Measurements from ENCODE around the gene DNAJB12. TPM values are rescaled to one million over a fixed set of nuclear protein-coding genes. Genes with fewer than 3 reads are reported as not detected.

The DNAJB12 gene
- total RNA-seq, 1 donor from 2014 or later, result 29.7 TPM

GRCh38 chr10:72316748-72317435, 37.8 kb downstream of the DNAJB12 start:
- DNase-seq (ENCODE audit: extremely low spot score in 2 of 2), result peak in 1 of 2 donors; percentile 89
- Histone ChIP-seq H3K27ac (peak overlapping the region; percentile 76), H3K4me3 (no peak overlapping the region), H3K9me3 (no peaks in the 10 kb centered on the region), H3K36me3 (no peaks in the 10 kb centered on the region), H3K27me3 (no peaks in the 10 kb centered on the region), H3K4me1 (peaks cover 72% of the 10 kb centered on the region)
- intact Hi-C loops (cut with DNase I), result no loop called here
- TF ChIP-seq CTCF (IDR thresholded peaks at IDR 0.05), result no peak
- peak in 1 of 2 donors; percentile 33 for TF ChIP-seq POLR2AphosphoS5 (IDR thresholded peaks at IDR 0.05; ENCODE audit: insufficient read depth in 1 of 2, low read depth in 1 of 2)

GRCh38 chr10:72316386-72316700, 38.4 kb downstream of the DNAJB12 start:
- intact Hi-C loops (cut with DNase I), result no loop called here
- Histone ChIP-seq H3K4me3 (no peak overlapping the region), H3K27ac (peak overlapping the region; percentile 76), H3K9me3 (no peaks in the 10 kb centered on the region), H3K36me3 (no peaks in the 10 kb centered on the region), H3K4me1 (peaks cover 66% of the 10 kb centered on the region), H3K27me3 (no peaks in the 10 kb centered on the region)
- TF ChIP-seq POLR2AphosphoS5 (IDR thresholded peaks at IDR 0.05; ENCODE audit: insufficient read depth in 1 of 2, low read depth in 1 of 2) (no peak), POLR2A (IDR thresholded peaks at IDR 0.05) (no peak), CTCF (IDR thresholded peaks at IDR 0.05) (no peak)
- DNase-seq (ENCODE audit: extremely low spot score in 2 of 2), result no peak

- peak in 1 of 2 donors; percentile 89 for DNase-seq (ENCODE audit: extremely low spot score in 2 of 2)
- intact Hi-C loops (cut with DNase I), result no loop called here
- Histone ChIP-seq H3K36me3 (no peaks in the 10 kb centered on the region), H3K27ac (peak overlapping the region; percentile 76), H3K9me3 (no peaks in the 10 kb centered on the region), H3K4me3 (no peak overlapping the region), H3K4me1 (peaks cover 62% of the 10 kb centered on the region), H3K27me3 (no peaks in the 10 kb centered on the region)
- TF ChIP-seq POLR2A (IDR thresholded peaks at IDR 0.05) (no peak), CTCF (IDR thresholded peaks at IDR 0.05) (no peak), POLR2AphosphoS5 (IDR thresholded peaks at IDR 0.05; ENCODE audit: insufficient read depth in 1 of 2, low read depth in 1 of 2) (peak in 1 of 2 donors; percentile 59)
Measured at GRCh38 chr10:72315611-72316385, 38.9 kb downstream of the DNAJB12 start.

GRCh38 chr10:72315054-72315453, 39.7 kb downstream of the DNAJB12 start:
- TF ChIP-seq CTCF (IDR thresholded peaks at IDR 0.05) (no peak), POLR2A (IDR thresholded peaks at IDR 0.05) (no peak), POLR2AphosphoS5 (IDR thresholded peaks at IDR 0.05; ENCODE audit: insufficient read depth in 1 of 2, low read depth in 1 of 2) (no peak)
- peaks cover 62% of the 10 kb centered on the region for H3K4me1 ChIP-seq

GRCh38 chr10:72314263-72314662, 40.5 kb downstream of the DNAJB12 start:
- peak overlapping the region; percentile 7 for H3K27ac ChIP-seq

More at GRCh38 chr10:72315054-72315453, 39.7 kb downstream of the DNAJB12 start:
- Histone ChIP-seq H3K27me3 (no peaks in the 10 kb centered on the region), H3K36me3 (no peaks in the 10 kb centered on the region), H3K27ac (peak overlapping the region; percentile 76), H3K9me3 (no peaks in the 10 kb centered on the region), H3K4me3 (no peak overlapping the region)
- intact Hi-C loops (cut with DNase I), result no loop called here
- peak in 1 of 2 donors; percentile 87 for DNase-seq (ENCODE audit: extremely low spot score in 2 of 2)

More at GRCh38 chr10:72314263-72314662, 40.5 kb downstream of the DNAJB12 start:
- no peaks in the 10 kb centered on the region for H3K27me3 ChIP-seq
- no peak for TF ChIP-seq CTCF (IDR thresholded peaks at IDR 0.05)
- H3K4me3 ChIP-seq, result no peak overlapping the region
- intact Hi-C loops (cut with DNase I), result no loop called here
- H3K9me3 ChIP-seq, result no peaks in the 10 kb centered on the region
- peaks cover 64% of the 10 kb centered on the region for H3K4me1 ChIP-seq
- no peak for DNase-seq (ENCODE audit: extremely low spot score in 2 of 2)
- H3K36me3 ChIP-seq, result no peaks in the 10 kb centered on the region

Measured in vagina (tissue), 2 donors.